ENCODE data around the gene SYNM. TPM values are rescaled to one million over a fixed set of nuclear protein-coding genes. Genes with fewer than 3 reads are reported as not detected.
A peak's percentile ranks its signal among the peaks of the same experiment; 100 is the strongest.

Gene SYNM
- total RNA-seq, 1 donor from 2014 or later: 53.2 TPM

- peak overlapping the region in 1 of 3 donors; percentile 33 for H3K9ac ChIP-seq (ENCODE audit: low read depth in 1 of 3, low read length in 3 of 3)
- H3K9me3 ChIP-seq (ENCODE audit: control insufficient read depth in 3 of 3, low read length in 3 of 3): no peaks in the 10 kb centered on the region
- peak overlapping the region; percentile 11 for H3K27ac ChIP-seq (ENCODE audit: low read depth, low read length)
- H3K27me3 ChIP-seq (ENCODE audit: control insufficient read depth in 3 of 3, insufficient read depth in 3 of 3, low read length in 3 of 3): no peaks in the 10 kb centered on the region
- H3K4me3 ChIP-seq (ENCODE audit: low read length in 3 of 3): no peak overlapping the region
- peaks cover 51 to 75% (median 58%) of the 10 kb centered on the region in 3 donors for H3K4me1 ChIP-seq (ENCODE audit: control insufficient read depth in 3 of 3, insufficient read depth in 3 of 3, low read length in 3 of 3)
- peaks cover 47 to 56% (median 53%) of the 10 kb centered on the region in 3 donors for H3K36me3 ChIP-seq (ENCODE audit: control insufficient read depth in 3 of 3, insufficient read depth in 3 of 3, low read length in 3 of 3)
Observed at GRCh38 chr15:99128411-99128810, 23.5 kb downstream of the SYNM start.

- H3K4me1 ChIP-seq (ENCODE audit: control insufficient read depth in 3 of 3, insufficient read depth in 3 of 3, low read length in 3 of 3): peaks cover 39 to 76% (median 57%) of the 10 kb centered on the region in 3 donors
- peaks cover 52 to 63% (median 60%) of the 10 kb centered on the region in 3 donors for H3K36me3 ChIP-seq (ENCODE audit: control insufficient read depth in 3 of 3, insufficient read depth in 3 of 3, low read length in 3 of 3)
- no peak overlapping the region for H3K27ac ChIP-seq (ENCODE audit: low read depth, low read length)
Observed at GRCh38 chr15:99129644-99130043, 24.8 kb downstream of the SYNM start.

GRCh38 chr15:99130314-99130713 is 25.4 kb downstream of the SYNM start:
- Histone ChIP-seq H3K36me3 (ENCODE audit: control insufficient read depth in 3 of 3, insufficient read depth in 3 of 3, low read length in 3 of 3) (peaks cover 53 to 68% (median 60%) of the 10 kb centered on the region in 3 donors), H3K4me3 (ENCODE audit: low read length in 3 of 3) (no peak overlapping the region), H3K9me3 (ENCODE audit: control insufficient read depth in 3 of 3, low read length in 3 of 3) (no peaks in the 10 kb centered on the region), H3K9ac (ENCODE audit: low read depth in 1 of 3, low read length in 3 of 3) (no peak overlapping the region), H3K4me1 (ENCODE audit: control insufficient read depth in 3 of 3, insufficient read depth in 3 of 3, low read length in 3 of 3) (peaks cover 32 to 76% (median 56%) of the 10 kb centered on the region in 3 donors), H3K27me3 (ENCODE audit: control insufficient read depth in 3 of 3, insufficient read depth in 3 of 3, low read length in 3 of 3) (no peaks in the 10 kb centered on the region), H3K27ac (ENCODE audit: low read depth, low read length) (no peak overlapping the region)

More at GRCh38 chr15:99129644-99130043, 24.8 kb downstream of the SYNM start:
- Histone ChIP-seq H3K4me3 (ENCODE audit: low read length in 3 of 3) (no peak overlapping the region), H3K27me3 (ENCODE audit: control insufficient read depth in 3 of 3, insufficient read depth in 3 of 3, low read length in 3 of 3) (no peaks in the 10 kb centered on the region), H3K9me3 (ENCODE audit: control insufficient read depth in 3 of 3, low read length in 3 of 3) (no peaks in the 10 kb centered on the region), H3K9ac (ENCODE audit: low read depth in 1 of 3, low read length in 3 of 3) (no peak overlapping the region)

GRCh38 chr15:99130765-99131440 is 26.0 kb downstream of the SYNM start:
- Histone ChIP-seq H3K9me3 (ENCODE audit: control insufficient read depth in 3 of 3, low read length in 3 of 3) (no peaks in the 10 kb centered on the region), H3K36me3 (ENCODE audit: control insufficient read depth in 3 of 3, insufficient read depth in 3 of 3, low read length in 3 of 3) (peaks cover 53 to 73% (median 60%) of the 10 kb centered on the region in 3 donors), H3K27ac (ENCODE audit: low read depth, low read length) (no peak overlapping the region), H3K4me3 (ENCODE audit: low read length in 3 of 3) (no peak overlapping the region), H3K4me1 (ENCODE audit: control insufficient read depth in 3 of 3, insufficient read depth in 3 of 3, low read length in 3 of 3) (peaks cover 26 to 75% (median 54%) of the 10 kb centered on the region in 3 donors), H3K9ac (ENCODE audit: low read depth in 1 of 3, low read length in 3 of 3) (peak overlapping the region in 1 of 3 donors; percentile 19), H3K27me3 (ENCODE audit: control insufficient read depth in 3 of 3, insufficient read depth in 3 of 3, low read length in 3 of 3) (no peaks in the 10 kb centered on the region)

GRCh38 chr15:99131441-99132023 is 26.7 kb downstream of the SYNM start:
- Histone ChIP-seq H3K27ac (ENCODE audit: low read depth, low read length) (no peak overlapping the region), H3K36me3 (ENCODE audit: control insufficient read depth in 3 of 3, insufficient read depth in 3 of 3, low read length in 3 of 3) (peaks cover 56 to 73% (median 61%) of the 10 kb centered on the region in 3 donors), H3K4me3 (ENCODE audit: low read length in 3 of 3) (no peak overlapping the region), H3K9ac (ENCODE audit: low read depth in 1 of 3, low read length in 3 of 3) (peak overlapping the region; percentile 15 to 24 (median 19)), H3K9me3 (ENCODE audit: control insufficient read depth in 3 of 3, low read length in 3 of 3) (no peaks in the 10 kb centered on the region), H3K27me3 (ENCODE audit: control insufficient read depth in 3 of 3, insufficient read depth in 3 of 3, low read length in 3 of 3) (no peaks in the 10 kb centered on the region), H3K4me1 (ENCODE audit: control insufficient read depth in 3 of 3, insufficient read depth in 3 of 3, low read length in 3 of 3) (peaks cover 20 to 70% (median 49%) of the 10 kb centered on the region in 3 donors)

GRCh38 chr15:99132122-99132521 is 27.2 kb downstream of the SYNM start:
- Histone ChIP-seq H3K27me3 (ENCODE audit: control insufficient read depth in 3 of 3, insufficient read depth in 3 of 3, low read length in 3 of 3) (no peaks in the 10 kb centered on the region), H3K36me3 (ENCODE audit: control insufficient read depth in 3 of 3, insufficient read depth in 3 of 3, low read length in 3 of 3) (peaks cover 58 to 73% (median 61%) of the 10 kb centered on the region in 3 donors), H3K4me3 (ENCODE audit: low read length in 3 of 3) (no peak overlapping the region), H3K9ac (ENCODE audit: low read depth in 1 of 3, low read length in 3 of 3) (peak overlapping the region in 2 of 3 donors; percentile 6 to 9), H3K9me3 (ENCODE audit: control insufficient read depth in 3 of 3, low read length in 3 of 3) (no peaks in the 10 kb centered on the region), H3K27ac (ENCODE audit: low read depth, low read length) (no peak overlapping the region), H3K4me1 (ENCODE audit: control insufficient read depth in 3 of 3, insufficient read depth in 3 of 3, low read length in 3 of 3) (peaks cover 15 to 70% (median 45%) of the 10 kb centered on the region in 3 donors)

- peaks cover 58 to 73% (median 63%) of the 10 kb centered on the region in 3 donors for H3K36me3 ChIP-seq (ENCODE audit: control insufficient read depth in 3 of 3, insufficient read depth in 3 of 3, low read length in 3 of 3)
- H3K4me1 ChIP-seq (ENCODE audit: control insufficient read depth in 3 of 3, insufficient read depth in 3 of 3, low read length in 3 of 3): peaks cover 14 to 68% (median 47%) of the 10 kb centered on the region in 3 donors
- no peak overlapping the region for H3K9ac ChIP-seq (ENCODE audit: low read depth in 1 of 3, low read length in 3 of 3)
- H3K27me3 ChIP-seq (ENCODE audit: control insufficient read depth in 3 of 3, insufficient read depth in 3 of 3, low read length in 3 of 3): no peaks in the 10 kb centered on the region
- no peaks in the 10 kb centered on the region for H3K9me3 ChIP-seq (ENCODE audit: control insufficient read depth in 3 of 3, low read length in 3 of 3)
- peak overlapping the region; percentile 3 for H3K27ac ChIP-seq (ENCODE audit: low read depth, low read length)
- no peak overlapping the region for H3K4me3 ChIP-seq (ENCODE audit: low read length in 3 of 3)
Observed at GRCh38 chr15:99132634-99133287, 27.9 kb downstream of the SYNM start.

- Histone ChIP-seq H3K4me3 (ENCODE audit: low read length in 3 of 3) (no peak overlapping the region), H3K36me3 (ENCODE audit: control insufficient read depth in 3 of 3, insufficient read depth in 3 of 3, low read length in 3 of 3) (peaks cover 51 to 69% (median 60%) of the 10 kb centered on the region in 3 donors), H3K4me1 (ENCODE audit: control insufficient read depth in 3 of 3, insufficient read depth in 3 of 3, low read length in 3 of 3) (peaks cover 22 to 80% (median 53%) of the 10 kb centered on the region in 3 donors), H3K9me3 (ENCODE audit: control insufficient read depth in 3 of 3, low read length in 3 of 3) (no peaks in the 10 kb centered on the region), H3K9ac (ENCODE audit: low read depth in 1 of 3, low read length in 3 of 3) (peak overlapping the region in 1 of 3 donors; percentile 69), H3K27me3 (ENCODE audit: control insufficient read depth in 3 of 3, insufficient read depth in 3 of 3, low read length in 3 of 3) (no peaks in the 10 kb centered on the region), H3K27ac (ENCODE audit: low read depth, low read length) (peak overlapping the region; percentile 61)
Observed at GRCh38 chr15:99134317-99134821, 29.5 kb downstream of the SYNM start.

- peak overlapping the region; percentile 61 for H3K27ac ChIP-seq (ENCODE audit: low read depth, low read length)
- peaks cover 23 to 75% (median 53%) of the 10 kb centered on the region in 3 donors for H3K4me1 ChIP-seq (ENCODE audit: control insufficient read depth in 3 of 3, insufficient read depth in 3 of 3, low read length in 3 of 3)
Observed at GRCh38 chr15:99135194-99135593, 30.3 kb downstream of the SYNM start.

More at GRCh38 chr15:99135194-99135593, 30.3 kb downstream of the SYNM start:
- Histone ChIP-seq H3K27me3 (ENCODE audit: control insufficient read depth in 3 of 3, insufficient read depth in 3 of 3, low read length in 3 of 3) (no peaks in the 10 kb centered on the region), H3K36me3 (ENCODE audit: control insufficient read depth in 3 of 3, insufficient read depth in 3 of 3, low read length in 3 of 3) (peaks cover 43 to 61% (median 53%) of the 10 kb centered on the region in 3 donors), H3K9me3 (ENCODE audit: control insufficient read depth in 3 of 3, low read length in 3 of 3) (no peaks in the 10 kb centered on the region), H3K9ac (ENCODE audit: low read depth in 1 of 3, low read length in 3 of 3) (no peak overlapping the region), H3K4me3 (ENCODE audit: low read length in 3 of 3) (no peak overlapping the region)

Data from skeletal muscle tissue (tissue), 4 donors.